ENCODE data around the gene HLCS.

The HLCS gene

DNA sequence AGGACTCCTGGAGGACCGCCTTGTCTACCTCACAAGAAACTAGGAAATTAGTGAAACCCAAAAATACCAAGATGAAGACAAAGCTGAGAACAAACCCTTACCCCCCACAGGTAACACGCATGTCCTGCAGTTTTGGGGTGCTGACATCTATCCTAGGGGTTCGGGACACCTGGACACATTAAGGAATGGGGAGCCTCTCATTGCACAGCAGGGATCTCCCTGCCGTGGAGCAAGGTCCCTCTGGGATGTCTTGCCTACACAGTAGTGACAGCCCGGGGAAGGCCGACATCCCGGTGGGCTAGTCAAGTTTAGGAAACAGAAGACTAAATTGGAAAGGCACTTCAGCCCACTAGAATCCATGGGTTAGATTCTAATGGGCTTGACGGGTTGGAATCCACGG, 223.0 kb downstream of the HLCS start:
- no peak for DNase-seq (ENCODE audit: low read depth, low spot score)
- no peak overlapping the region for H3K4me3 ChIP-seq (ENCODE audit: low read length)

DNA sequence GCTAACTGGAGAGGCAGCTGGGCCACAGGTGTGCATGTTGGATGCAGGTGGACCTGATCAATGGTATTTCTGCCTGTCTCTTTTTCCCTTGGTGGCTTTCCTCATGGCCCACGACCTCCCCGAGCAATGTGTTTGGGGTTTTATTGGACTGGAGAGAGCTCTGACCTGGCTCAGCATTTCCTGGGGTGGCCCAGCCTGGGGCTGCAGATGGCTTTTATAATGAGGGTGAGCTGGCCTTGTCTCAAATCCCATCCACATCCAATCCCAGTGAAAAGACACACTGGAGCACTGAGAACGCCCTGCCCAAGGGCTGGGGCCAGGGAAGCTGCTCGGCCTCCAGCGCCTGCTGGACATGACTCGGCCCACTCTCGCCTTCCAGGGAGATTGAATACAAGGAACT, 223.5 kb downstream of the HLCS start:
- no peak overlapping the region for H3K4me3 ChIP-seq (ENCODE audit: low read length)
- no peak for DNase-seq (ENCODE audit: low read depth, low spot score)

DNA sequence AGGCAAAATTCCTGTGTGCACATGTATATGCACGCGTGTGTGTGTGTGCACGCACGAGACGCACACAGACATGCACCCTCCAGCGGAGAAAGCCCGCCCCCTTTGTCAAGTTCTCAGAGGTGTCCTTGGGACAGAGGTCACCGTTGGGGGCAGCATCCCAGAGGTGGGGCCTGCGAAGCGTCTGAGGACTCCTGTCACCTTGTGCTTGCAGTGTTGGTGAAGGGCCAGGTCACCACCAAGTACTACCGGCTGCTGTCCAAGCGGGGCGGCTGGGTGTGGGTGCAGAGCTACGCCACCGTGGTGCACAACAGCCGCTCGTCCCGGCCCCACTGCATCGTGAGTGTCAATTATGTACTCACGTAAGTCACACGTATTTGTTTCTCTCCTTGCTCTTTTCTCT, 225.0 kb downstream of the HLCS start:
- no peak overlapping the region for H3K4me3 ChIP-seq (ENCODE audit: low read length)
- no peak for DNase-seq (ENCODE audit: low read depth, low spot score)

DNA sequence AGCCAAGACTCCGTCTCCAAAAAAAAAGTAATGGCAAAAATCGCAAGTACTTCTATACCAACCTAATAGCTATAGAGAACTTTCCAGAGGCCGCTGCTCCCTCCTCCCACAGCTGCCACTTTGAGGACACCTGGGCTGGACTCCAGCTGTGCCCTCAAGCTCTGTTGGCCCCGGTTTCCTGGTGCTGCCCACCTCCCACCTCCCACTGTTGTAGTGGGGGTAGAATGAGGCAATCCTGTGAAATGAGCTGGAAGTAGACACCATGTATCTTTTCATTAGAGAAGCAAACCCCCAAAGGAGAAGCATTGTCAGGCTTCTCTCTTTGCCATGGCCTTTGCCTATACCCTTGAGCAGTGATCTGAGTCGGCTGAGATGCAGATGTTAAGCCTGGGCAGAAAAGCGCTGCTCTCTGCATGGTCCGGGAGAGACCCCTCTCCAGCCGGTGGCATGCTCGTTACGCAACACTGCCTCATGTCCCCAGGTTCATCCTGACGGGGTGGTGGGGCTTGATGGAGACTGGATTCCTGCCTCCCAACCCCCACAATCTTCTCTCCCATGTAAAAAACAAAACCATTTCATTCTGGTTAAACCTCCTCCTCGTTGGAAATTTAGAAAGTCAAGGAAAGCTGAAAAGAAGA, 227.9 kb downstream of the HLCS start:
- no peak overlapping the region for H3K4me3 ChIP-seq (ENCODE audit: low read length)
- no peak for DNase-seq (ENCODE audit: low read depth, low spot score)

DNA sequence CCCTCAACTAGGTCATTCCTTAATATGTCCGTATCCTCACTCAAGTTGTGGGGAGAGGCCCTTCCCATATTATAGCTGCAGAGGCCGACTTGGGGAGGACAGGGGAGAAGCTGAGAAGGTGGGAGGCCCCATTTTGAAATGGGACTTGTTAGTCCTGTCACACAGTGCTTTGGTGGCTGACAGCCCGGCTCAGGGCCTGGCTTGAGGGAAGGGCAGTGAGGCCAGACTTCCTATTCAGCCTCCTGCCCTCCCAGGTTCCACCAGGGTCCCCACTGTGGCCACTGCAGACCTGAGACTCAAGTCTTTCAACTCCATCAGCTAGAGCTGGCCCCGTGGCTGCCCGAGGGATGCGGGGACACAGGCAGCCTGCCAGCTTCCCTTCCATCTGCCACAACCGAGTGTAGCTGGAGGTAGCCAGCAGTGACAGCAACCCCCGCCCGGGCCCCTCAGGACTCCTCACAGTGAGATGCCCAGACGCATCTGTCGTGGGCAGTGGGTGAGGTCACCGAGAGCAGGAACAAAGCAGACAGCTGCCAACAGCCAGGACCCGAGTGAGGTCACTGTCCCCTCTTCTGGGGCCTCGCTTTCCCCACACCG, 230.6 kb downstream of the HLCS start:
- DNase-seq (ENCODE audit: low read depth, low spot score), result no peak
- H3K4me3 ChIP-seq (ENCODE audit: low read length), result no peak overlapping the region

DNA sequence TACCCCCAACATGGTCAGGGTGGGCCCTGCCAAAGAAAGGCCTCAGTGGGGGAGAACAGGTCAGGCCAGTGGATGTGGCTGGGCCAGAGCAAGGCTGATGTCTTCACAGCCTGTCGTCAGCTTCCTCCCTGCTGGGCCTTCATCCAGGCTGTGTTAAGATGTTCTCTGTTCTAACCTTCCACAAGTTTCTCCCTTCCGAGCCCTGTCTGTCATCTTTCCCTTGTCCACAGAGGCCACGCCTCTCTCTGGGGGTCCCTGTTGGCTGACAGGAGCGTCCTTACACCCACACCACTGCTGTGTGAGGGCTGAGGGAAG, 231.3 kb downstream of the HLCS start:
- no peak overlapping the region for H3K4me3 ChIP-seq (ENCODE audit: low read length)
- DNase-seq (ENCODE audit: low read depth, low spot score), result no peak

DNA sequence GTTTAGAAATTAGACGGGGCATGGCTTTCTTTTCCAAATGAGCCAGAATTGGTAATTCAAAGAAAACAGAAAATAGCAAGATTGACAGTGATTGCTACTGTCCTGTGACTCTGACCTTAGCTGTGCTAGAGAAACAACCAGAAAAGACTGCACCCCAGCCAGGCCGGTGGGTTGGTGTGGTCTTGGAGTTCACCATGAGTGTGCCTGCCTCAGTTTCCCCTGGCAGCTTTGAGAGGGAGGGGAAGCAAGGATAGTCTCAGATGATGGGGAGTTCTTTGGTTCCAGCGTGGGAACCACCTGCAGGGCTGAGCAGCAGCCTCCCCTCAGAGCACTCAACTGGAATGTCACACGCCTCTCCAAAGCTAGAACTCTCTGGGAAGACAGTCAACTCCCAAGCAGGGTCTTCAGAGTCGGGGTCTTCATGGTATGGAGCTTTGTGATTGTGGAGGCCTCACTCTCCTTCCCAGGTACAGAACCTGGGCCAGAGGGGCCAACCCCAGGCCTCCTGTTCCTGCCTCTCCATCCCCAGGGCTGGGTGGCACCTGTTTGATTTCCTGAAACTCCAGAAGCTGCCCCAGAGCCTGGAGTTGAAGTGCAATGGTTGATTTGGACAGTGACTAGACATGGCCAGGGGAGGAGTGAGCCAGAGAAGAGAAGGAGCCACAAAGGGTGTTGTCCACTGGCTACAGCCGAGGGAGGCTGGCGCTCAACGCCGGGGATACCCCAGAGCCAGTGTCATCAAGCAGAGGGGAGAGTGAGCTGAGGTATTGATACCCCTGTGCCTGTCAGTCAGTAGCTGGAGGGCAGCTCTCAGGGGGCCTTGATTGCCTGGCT, 231.9 kb downstream of the HLCS start:
- no peak overlapping the region for H3K4me3 ChIP-seq (ENCODE audit: low read length)
- no peak for DNase-seq (ENCODE audit: low read depth, low spot score)

DNA sequence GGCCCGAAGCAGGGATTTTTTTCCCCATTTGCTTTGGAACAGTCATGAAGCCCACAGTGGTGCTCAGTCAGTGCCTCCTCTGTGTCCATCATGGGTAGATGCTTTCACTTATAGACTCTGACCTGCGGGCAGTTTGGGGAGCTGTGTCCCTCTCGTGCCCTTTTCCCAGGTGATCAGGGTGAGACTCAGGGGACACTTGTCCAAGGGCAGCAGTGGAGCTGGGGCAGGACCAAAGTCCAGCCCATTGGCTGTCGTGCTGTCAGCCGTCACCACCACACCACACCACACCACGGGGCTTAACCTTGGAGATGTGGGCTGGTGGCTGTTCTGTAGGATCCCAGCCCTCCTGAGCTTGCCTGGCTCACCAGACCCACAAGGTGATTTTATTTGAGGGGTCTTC, 232.6 kb downstream of the HLCS start:
- no peak for DNase-seq (ENCODE audit: low read depth, low spot score)
- H3K4me3 ChIP-seq (ENCODE audit: low read length), result no peak overlapping the region

DNA sequence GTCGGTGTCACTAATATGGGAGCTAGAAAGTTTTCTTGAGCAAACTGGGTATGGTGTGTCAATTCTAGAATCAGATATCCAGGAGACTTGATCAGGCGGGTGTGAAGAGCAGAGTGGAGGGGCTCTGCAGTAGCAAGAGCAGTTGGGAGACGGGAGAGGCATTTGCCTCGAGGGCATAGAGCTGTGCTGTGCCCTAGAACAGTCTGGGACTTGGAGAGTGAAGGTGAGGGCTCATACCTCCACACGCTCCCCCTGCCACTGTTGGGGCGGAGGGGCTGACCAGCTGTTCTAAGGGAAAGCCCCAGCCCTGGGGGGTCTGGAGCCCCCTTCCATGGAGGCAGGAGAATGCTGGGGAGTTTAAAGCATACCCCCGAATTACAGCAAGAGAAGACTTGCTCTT, 233.7 kb downstream of the HLCS start:
- H3K4me3 ChIP-seq (ENCODE audit: low read length), result no peak overlapping the region
- no peak for DNase-seq (ENCODE audit: low read depth, low spot score)

DNA sequence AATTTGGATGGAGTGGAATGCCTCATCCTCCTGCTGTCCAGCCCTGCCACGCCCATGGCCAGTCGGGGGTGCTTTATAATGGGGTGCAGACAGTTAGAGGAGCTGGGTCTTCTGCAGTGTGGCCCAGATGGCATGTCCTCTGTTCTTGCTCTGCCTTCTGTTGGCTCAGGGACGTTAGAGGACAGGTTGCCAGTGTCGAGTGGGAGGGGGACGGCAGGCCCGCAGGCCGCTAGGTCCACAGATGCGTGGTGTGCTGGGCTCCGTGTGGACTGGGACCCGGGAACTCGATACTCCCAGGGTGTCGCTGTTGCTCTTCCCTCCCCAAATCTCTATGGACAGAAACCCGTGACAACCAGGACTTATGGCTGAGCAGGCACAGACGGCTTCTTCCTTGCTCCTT, 234.3 kb downstream of the HLCS start:
- H3K4me3 ChIP-seq (ENCODE audit: low read length), result no peak overlapping the region
- no peak for DNase-seq (ENCODE audit: low read depth, low spot score)

DNA sequence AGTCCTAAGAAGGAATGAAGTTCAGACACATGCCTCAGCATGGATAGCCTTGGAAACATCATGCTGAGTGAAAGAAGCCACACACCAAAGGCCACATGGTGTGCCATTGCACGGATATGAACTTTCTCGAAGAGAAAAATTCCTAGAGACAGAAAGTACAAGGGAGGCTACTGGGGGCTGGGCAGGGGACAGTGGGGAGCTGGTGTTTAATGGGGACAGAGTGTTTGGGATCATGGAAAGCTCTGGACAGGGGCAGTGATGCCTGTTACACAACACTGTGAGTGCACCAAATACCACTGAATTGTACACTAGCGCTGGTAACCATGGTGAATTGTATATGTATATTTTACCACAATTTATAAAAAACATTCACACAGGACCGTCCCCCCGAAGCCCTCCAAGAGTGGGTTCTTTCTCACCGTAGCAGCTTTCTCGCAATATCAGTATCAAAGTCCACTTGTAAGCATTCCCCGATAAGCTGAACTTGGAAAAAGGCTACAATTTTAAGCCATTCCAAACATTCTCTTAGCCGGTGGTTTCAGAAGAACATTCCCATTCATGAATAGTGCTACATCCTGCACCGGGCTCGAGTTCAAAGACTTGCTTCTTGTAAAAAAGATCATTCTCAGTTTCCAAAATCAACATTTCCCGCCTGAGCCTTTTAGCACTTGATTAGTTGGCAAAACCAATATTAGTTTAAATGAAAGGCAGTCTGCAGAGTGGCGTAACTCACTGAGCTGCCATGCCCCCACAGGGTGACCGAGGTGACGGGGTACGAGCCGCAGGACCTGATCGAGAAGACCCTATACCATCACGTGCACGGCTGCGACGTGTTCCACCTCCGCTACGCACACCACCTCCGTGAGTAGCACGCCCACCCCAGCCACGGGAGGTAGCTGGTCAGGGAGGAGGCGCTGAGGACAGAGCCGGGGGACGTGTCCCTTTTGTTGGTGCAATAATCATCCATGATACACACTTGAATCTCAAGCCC, 235.9 kb downstream of the HLCS start:
- no peak for DNase-seq (ENCODE audit: low read depth, low spot score)
- no peak overlapping the region for H3K4me3 ChIP-seq (ENCODE audit: low read length)

DNA sequence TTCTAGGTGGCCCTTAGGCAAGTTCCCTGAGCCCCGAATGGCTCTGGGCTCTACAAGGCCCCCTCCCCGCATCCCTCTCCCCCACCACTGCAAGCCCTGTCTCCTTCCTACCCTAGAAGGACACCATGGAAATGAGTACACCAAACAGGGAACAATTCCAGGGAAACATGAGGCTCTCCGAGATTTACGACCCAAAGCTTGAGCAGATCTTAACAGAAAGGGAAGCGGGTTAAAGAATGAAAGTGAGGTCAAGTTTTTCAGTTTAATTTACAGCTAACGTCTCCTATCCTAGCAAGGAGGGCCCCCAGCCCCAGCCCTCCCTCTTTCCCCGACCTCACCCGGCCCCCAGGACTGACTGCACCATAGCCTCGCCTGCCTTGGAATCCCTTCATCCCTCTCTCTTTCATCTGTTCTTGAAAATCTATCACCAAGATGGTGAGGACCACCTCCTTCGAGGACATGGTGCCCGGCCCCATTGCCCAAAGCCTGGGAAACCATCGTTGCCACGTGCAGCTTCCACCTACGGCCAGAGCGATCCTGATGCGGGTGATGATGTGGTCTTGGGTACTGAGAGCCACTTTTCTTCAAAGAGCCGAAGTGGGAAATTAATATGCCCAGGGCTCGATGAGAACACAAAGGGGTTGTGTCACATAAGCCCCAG, 237.0 kb downstream of the HLCS start:
- H3K4me3 ChIP-seq (ENCODE audit: low read length), result no peak overlapping the region
- DNase-seq (ENCODE audit: low read depth, low spot score), result no peak

DNA sequence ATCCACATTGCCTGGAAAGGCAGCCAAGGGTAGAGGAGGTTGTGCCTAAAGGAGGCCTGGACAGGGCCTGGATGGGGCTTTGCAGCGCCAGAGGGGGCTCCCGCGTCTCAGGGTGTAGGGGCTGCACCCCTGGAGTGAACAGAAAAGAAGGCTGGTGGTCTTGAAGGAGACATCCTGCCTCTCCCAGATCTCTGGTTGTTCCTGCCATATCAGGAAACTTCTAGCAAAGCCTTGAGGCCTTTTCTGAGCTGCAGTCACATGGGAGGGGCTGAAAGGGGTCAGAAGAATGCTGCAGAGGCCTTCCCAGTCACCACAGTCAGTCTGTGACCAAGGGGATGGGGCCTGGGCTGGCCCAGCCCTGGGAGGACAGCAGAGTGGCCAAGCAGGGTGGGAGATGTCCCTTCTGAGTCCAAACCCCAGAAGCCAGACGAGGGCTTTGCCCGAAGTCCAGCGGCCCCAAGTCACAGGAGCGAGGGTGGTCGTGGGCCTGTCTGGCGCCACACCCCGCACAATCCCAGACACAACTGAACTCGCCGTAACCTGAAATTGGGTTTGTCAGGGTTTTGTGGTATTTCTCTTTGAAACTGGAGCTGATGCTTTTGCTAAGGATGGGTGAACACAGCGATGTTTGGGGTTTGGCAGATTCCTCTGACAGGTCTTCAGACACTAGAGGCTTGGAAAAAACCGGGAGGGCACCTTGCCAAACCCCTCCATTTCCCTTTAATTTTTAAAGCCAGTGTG, 237.9 kb downstream of the HLCS start:
- no peak for DNase-seq (ENCODE audit: low read depth, low spot score)
- no peak overlapping the region for H3K4me3 ChIP-seq (ENCODE audit: low read length)

DNA sequence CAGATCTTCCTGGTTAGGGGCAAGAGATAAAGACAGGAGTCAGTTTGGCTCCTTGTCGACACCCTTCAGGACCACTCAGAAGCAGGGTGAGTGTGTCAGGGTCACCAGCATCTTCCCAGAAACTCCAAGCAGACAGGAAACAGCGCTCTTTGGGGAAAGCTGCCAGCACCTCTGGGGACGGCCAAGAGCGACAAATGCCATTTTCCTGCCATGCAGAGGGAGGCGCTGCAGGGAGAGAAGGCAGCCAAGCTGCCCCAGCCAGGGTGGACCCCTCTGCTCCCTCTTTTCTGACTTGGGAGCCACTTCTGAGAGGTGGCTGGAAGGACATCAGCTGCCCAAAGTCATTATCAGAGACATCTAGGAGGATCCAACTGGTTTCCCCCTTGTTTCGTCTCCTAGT, 238.6 kb downstream of the HLCS start:
- no peak overlapping the region for H3K4me3 ChIP-seq (ENCODE audit: low read length)
- DNase-seq (ENCODE audit: low read depth, low spot score), result no peak

DNA sequence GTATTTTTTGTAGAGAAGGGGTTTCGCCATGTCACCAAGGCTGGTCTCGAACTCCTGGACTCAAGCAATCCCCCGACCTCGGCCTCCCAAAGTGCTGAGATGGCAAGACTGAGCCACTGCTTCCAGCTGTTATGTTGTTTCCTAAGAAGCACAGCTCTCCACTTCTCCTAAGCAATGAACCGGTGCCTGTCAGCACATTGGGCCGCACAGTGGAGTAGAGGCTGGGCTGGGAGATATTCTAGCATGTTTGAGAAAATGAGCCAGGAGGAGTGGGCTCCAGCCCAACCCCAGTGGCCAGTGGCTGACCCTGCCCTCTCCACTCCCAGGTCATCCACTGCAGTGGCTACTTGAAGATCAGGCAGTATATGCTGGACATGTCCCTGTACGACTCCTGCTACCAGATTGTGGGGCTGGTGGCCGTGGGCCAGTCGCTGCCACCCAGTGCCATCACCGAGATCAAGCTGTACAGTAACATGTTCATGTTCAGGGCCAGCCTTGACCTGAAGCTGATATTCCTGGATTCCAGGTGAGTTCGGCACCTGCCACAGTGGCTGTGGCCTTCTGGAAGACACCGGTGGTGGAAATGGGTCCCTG, 240.6 kb downstream of the HLCS start:
- H3K4me3 ChIP-seq (ENCODE audit: low read length), result no peak overlapping the region
- DNase-seq (ENCODE audit: low read depth, low spot score), result no peak

DNA sequence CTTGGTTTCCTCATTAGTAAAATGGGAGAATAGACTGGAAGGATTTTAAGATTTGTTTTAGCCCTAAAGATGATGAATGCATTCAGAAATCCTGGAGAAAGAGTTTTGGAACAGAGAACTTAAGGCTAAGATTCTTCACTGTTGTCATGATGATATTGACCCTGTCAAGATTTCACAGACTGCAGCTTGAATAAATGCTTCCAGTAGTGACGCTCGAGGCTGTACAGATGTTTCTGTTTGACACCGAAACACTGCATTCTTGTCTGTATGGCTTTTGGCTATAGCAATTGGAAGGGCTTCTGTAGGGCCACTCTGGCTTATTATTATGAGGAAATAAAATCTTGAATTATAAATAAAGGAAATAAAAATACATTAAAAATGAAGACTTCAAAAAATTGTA, 241.8 kb downstream of the HLCS start:
- H3K4me3 ChIP-seq (ENCODE audit: low read length), result no peak overlapping the region
- no peak for DNase-seq (ENCODE audit: low read depth, low spot score)

DNA sequence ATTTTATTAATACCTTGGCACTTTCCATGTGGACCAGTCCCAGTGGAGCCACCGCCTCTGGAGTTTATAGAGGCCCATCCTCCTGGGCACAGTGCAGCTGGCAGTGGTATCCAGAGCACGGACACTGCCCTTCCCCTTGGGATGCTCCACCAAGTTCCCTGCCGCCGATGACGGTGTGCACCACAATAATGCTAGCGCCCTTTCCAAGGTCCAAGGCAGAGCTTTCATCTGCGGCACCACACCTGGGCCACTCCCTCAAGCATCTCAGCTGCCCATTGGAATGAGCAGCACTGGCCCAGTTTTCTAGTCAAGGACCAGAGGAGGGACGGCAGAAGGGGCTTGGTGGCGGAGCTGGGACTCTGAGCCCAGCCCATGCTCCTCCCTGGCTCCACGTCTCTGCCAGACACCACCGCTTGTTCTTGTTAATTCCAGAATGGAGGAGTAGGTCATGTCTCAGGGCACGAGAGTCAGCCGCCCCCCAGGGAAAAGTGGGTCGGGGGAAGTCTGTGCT, 243.0 kb downstream of the HLCS start:
- DNase-seq (ENCODE audit: low read depth, low spot score), result no peak
- H3K4me3 ChIP-seq (ENCODE audit: low read length), result no peak overlapping the region

Measured in Jurkat, Clone E6-1 (cell line).